ENCODE measurements around the gene TXNDC8. TPM values are rescaled to one million over a fixed set of nuclear protein-coding genes. Genes with fewer than 3 reads are reported as not detected.

TXNDC8 gene
- total and polyA plus RNA-seq, 2 experiments from 2014 or later: not detected

- H3K4me3 Mint-ChIP-seq: no peak overlapping the region
- DNase-seq (ENCODE audit: low spot score): no peak
- no peak for ATAC-seq
Measured at GRCh38 chr9:110370315-110370714, 32.7 kb upstream of the TXNDC8 start.

More at GRCh38 chr9:110370315-110370714, 32.7 kb upstream of the TXNDC8 start:
- Histone ChIP-seq H4K20me1 (replicated peaks; ENCODE audit: insufficient read depth) (no peaks in the 10 kb centered on the region; the same call in 1 of the 2 replicates), H3K4me1 (ENCODE audit: insufficient read depth) (no peaks in the 10 kb centered on the region), H3K27ac (ENCODE audit: low read depth) (no peak overlapping the region), H3K79me2 (replicated peaks; ENCODE audit: insufficient read depth) (no peaks in the 10 kb centered on the region), H3K36me3 (ENCODE audit: insufficient read depth) (no peaks in the 10 kb centered on the region), H3K4me2 (no peak overlapping the region), H3F3A (replicated peaks; ENCODE audit: low read depth) (no peaks in the 10 kb centered on the region), H3K27me3 (ENCODE audit: insufficient read depth) (no peaks in the 10 kb centered on the region), H2AFZ (no peak overlapping the region), H3K9me2 (ENCODE audit: insufficient read depth) (no peaks in the 10 kb centered on the region), H3K4me3 (no peak overlapping the region)
- H3K9me3 Mint-ChIP-seq: no peaks in the 10 kb centered on the region
- TF ChIP-seq EZH2 (IDR thresholded peaks at IDR 0.05; ENCODE audit: low read depth, unreplicated experiment) (no peak), ETS1 (IDR thresholded peaks at IDR 0.05) (no peak), REST (IDR thresholded peaks at IDR 0.05; ENCODE audit: unreplicated experiment) (no peak), EZH2phosphoT487 (IDR thresholded peaks at IDR 0.05; ENCODE audit: unreplicated experiment) (no peak), JUNB (IDR thresholded peaks at IDR 0.05; ENCODE audit: unreplicated experiment) (no peak), CREB1 (CRISPR knock-in tag; IDR thresholded peaks at IDR 0.05; ENCODE audit: low read depth) (no peak), ZNF331 (CRISPR knock-in tag; IDR thresholded peaks at IDR 0.05; ENCODE audit: low read depth) (no peak), POLR2AphosphoS5 (IDR thresholded peaks at IDR 0.05; ENCODE audit: low read depth) (no peak), STAT1 (IDR thresholded peaks at IDR 0.05; ENCODE audit: unreplicated experiment) (no peak), ZNF462 (CRISPR knock-in tag; IDR thresholded peaks at IDR 0.05) (no peak), CTCF (conservative IDR thresholded peaks at IDR 0.05; ENCODE audit: low read depth in 2 of 2) (no peak), NANOG (IDR thresholded peaks at IDR 0.05; ENCODE audit: borderline replicate concordance) (no peak), ZNF114 (CRISPR knock-in tag; IDR thresholded peaks at IDR 0.05) (no peak)
- no peaks in the 10 kb centered on the region for H3K27me3 Mint-ChIP-seq (ENCODE audit: insufficient read depth, low read depth, poor library complexity)
- H3K36me3 Mint-ChIP-seq (ENCODE audit: low read depth): no peaks in the 10 kb centered on the region
- no peak overlapping the region for H3K27ac Mint-ChIP-seq
- H3K4me1 Mint-ChIP-seq: no peaks in the 10 kb centered on the region
